Measurements from ENCODE around the gene C4BPB.

- no peak for TF ChIP-seq CTCF (conservative IDR thresholded peaks at IDR 0.05)
- TF ChIP-seq ZFX (IDR thresholded peaks at IDR 0.05) = no peak
Observed at GRCh38 chr1:207062058-207062457, 26.6 kb upstream of the C4BPB start.

Data from C4-2B (cell line).